Sigmoid colon (tissue), 3 donors: ENCODE data around the gene ANKRD50.

Experiments used
- POLR2A ChIP-seq, 2 donors: fragments of 450-650 bp; IDR thresholded peaks; one replicate each; pipeline ENCODE4 v1.6.1; 2016; ENCODE audit warnings: antibody characterized with exemption in 2 of 2, mild to moderate bottlenecking in 2 of 2, moderate library complexity in 2 of 2
- TF ChIP-seq, protein P1 (sequence below), 4 experiments: fragments of 450-650 bp in 3 of 4; fragments of 200-600 bp in 1 of 4; IDR thresholded peaks; one replicate each; pipeline ENCODE4 v1.5.1; 2016 to 2019; ENCODE audit warnings: antibody characterized with exemption in 4 of 4, mild to moderate bottlenecking in 3 of 4, moderate library complexity in 2 of 4

DNA sequence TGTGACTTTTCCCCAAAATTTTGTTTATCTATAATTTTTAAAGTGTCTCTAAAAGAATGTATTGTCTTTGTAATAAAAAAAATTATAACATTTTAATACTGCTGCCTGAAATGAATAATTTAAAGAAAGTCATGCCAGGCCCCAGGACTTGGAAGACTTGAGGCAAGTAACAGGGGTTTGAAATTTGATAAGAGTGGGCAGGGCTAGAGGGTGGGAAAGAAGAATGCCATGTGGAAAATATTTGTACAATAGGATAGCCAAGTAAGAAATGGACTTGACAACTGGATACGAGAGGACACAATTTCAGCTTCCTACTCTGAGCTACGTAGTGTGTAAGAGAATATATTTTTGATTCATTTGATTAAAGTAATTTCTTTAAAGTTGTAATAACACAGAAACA lies 36.9 kb upstream of the ANKRD50 start:
- TF ChIP-seq, protein P1, sequence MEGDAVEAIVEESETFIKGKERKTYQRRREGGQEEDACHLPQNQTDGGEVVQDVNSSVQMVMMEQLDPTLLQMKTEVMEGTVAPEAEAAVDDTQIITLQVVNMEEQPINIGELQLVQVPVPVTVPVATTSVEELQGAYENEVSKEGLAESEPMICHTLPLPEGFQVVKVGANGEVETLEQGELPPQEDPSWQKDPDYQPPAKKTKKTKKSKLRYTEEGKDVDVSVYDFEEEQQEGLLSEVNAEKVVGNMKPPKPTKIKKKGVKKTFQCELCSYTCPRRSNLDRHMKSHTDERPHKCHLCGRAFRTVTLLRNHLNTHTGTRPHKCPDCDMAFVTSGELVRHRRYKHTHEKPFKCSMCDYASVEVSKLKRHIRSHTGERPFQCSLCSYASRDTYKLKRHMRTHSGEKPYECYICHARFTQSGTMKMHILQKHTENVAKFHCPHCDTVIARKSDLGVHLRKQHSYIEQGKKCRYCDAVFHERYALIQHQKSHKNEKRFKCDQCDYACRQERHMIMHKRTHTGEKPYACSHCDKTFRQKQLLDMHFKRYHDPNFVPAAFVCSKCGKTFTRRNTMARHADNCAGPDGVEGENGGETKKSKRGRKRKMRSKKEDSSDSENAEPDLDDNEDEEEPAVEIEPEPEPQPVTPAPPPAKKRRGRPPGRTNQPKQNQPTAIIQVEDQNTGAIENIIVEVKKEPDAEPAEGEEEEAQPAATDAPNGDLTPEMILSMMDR (IDR thresholded peaks at IDR 0.05): no peak
- TF ChIP-seq POLR2A (IDR thresholded peaks at IDR 0.05): no peak
